AG09319 (cell line): ENCODE measurements around the gene TAF1L.

ENCODE experiments used
- DNase-seq: peaks from one replicate; pipeline ENCODE4 v3.0.0-alpha.2; 2010; ENCODE audit warnings: low read depth; ENCODE audit errors: extremely low read depth
- TF ChIP-seq, protein P1 (sequence below): IDR thresholded peaks from 2 replicates; pipeline ENCODE4 v1.5.1; 2011; ENCODE audit warnings: low read depth, mild to moderate bottlenecking, inconsistent platforms, low read length, moderate library complexity

Gene TAF1L

DNA sequence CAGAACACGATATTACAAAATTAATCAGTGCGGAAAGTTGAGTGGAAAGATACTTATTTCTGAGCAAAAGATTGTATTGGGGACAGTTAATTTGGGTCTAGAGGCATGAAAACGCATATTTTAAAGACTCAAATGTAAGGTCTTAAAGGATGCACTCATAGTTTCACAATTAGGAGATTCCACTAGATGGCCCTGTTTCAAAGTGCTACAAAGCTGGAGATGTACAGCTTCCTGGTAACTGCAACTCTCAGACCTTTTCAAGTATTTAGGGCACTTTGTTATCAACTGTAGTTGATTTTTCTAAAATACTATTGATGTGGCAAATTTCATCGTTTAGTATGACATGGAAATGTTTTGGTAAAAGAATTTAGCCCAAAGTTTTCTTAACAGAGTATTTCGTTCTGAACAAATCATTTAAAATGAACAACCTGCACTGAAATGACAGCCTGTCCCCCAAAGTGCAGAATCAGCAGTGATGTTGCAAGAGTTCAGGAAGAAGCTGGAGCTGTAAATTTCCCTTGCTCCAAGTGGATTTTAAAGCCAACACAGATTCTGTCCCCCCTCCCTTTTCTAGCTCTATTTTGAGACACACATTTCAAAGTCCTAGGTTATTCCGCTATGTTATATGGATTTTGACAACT is 46.3 kb downstream of the TAF1L start:
- no peak for DNase-seq
- TF ChIP-seq, protein P1, sequence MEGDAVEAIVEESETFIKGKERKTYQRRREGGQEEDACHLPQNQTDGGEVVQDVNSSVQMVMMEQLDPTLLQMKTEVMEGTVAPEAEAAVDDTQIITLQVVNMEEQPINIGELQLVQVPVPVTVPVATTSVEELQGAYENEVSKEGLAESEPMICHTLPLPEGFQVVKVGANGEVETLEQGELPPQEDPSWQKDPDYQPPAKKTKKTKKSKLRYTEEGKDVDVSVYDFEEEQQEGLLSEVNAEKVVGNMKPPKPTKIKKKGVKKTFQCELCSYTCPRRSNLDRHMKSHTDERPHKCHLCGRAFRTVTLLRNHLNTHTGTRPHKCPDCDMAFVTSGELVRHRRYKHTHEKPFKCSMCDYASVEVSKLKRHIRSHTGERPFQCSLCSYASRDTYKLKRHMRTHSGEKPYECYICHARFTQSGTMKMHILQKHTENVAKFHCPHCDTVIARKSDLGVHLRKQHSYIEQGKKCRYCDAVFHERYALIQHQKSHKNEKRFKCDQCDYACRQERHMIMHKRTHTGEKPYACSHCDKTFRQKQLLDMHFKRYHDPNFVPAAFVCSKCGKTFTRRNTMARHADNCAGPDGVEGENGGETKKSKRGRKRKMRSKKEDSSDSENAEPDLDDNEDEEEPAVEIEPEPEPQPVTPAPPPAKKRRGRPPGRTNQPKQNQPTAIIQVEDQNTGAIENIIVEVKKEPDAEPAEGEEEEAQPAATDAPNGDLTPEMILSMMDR = peak; percentile 51

DNA sequence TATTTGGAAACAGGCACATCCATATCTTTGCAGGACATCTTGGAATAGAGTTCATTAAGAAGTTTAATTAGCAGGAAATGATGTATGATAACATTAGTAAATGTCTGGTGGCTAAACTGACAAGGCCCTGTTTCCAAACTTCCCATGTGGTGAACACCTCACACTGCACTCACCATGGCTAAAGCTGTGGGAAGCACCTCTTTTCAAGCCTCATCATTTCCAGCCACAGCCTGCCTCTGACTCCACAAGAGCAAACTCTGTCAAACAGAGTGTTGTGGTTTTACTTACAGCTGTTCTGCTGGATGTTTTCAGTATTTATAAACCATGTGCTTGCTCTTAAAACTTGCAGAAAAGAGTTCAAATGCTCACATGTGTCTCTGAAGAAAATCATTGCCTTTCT is 47.6 kb downstream of the TAF1L start:
- TF ChIP-seq, protein P1 = no peak
- DNase-seq = no peak

DNA sequence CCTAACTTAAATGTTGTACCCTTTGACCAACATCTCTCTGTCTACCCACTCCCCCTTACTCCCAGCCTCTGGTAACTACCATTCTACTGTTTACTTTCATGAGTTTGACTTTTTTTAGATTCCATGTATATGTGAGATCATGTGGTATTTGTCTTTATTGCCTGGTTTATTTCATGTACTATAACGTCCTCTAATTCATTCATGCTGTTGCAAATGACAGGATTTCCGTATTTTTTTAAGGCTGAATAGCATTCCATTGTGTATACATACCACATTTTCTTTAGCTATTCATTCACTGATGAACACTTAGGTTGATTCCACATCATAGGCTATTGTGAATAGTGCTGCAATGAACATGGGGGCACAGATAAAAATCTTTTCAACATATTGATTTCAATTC is 50.7 kb downstream of the TAF1L start:
- TF ChIP-seq, protein P1 = no peak
- no peak for DNase-seq

DNA sequence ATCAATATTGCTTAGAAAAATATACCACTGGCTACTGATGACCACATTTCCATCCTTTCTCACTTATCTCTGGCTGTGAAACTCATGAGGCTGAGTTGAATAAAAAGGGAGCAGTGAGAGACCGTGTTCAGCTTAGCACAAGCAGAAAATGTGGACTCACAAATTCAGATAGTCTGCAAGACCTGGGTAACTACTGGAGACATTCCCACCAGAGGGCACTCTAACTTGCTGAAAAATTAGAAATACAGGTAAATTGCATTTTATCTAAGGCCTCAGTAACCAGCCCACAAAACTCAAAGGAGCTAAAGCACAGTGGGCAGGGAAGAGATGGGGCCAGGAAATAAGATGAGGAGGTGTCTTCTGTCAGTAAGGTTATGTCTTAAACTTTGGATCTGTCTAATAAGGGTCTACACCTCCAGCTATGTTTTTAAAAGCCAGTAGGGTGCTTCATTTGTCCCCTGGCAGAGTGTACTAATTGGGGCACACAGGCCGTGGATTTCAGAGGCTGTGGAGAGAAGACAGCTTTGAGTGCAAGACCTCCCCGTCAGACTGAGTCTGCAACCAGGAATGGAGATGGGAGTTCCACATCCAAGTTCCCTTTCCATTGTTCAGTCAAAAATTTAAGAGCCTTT is 53.8 kb downstream of the TAF1L start:
- DNase-seq = peak; percentile 28
- TF ChIP-seq, protein P1 = peak; percentile 62

DNA sequence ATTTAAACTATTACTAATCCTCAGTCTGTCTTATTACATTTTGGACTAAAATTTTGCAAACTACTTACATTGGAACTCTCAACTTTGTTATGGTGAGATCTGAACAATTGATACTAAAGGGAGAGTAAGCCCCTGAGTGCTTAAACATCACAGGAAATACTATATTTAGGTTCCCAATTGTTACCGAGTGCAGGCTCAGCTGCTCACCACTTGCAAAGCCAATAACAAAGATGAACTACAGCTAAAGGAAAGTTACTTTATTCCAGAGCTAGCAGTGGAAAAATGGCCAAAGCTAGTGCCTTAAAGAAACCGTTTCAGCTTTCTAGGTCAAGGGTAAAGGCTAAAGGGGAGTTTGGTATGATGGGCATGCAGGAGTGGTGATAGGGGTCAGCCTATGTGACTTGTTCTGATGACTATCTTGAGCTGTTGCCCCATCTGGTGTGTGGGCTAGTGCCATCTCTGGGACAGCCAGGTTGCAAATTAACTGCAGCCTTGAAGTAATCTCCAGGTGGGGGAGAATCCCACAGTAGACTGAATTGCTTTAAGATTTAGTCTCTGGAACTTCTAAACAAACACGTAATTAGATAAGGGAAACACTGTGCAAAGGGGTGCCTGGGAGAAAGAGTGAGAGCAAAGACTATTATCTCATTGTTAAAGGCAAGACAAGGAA is 54.7 kb downstream of the TAF1L start:
- TF ChIP-seq, protein P1 = no peak
- DNase-seq = no peak

DNA sequence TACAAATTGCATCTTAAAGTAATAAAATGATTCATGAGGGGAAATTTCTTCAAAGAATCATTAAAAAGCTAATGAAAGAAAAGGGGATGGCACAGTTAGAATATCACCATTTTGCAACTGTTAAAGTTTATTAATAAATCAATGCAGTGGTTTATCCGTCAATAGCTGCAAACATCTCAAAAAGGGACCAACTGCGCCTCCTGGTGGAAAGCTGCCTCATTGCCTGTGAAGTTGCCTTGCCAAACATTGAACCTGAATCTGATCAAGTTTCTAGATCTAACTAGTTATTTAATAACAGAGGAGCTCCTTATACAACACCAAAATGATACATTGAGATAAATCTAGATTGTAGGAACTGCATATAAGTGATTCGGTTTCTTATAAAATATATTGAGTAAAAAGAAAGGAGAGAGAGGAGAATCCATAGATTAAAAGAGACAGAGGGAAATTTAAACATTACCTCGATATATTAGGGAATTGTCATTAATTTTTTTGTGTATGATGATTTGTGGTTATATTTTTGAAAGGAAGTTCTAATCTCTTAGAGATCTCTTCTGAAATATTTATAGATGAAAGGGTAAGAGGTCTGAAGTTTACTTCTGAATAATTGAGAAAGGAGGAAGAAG is 55.6 kb downstream of the TAF1L start:
- DNase-seq = peak; percentile 14

More for the DNA sequence above, 55.6 kb downstream of the TAF1L start:
- TF ChIP-seq, protein P1 = peak; percentile 99
